MM.1S (cell line): ENCODE measurements around the gene SLC35F1.

ENCODE experiments used
- DNase-seq: peaks from one replicate; pipeline ENCODE4 v3.0.0-alpha.2; 2015
- H2AFZ ChIP-seq: fragments of 300-600 bp; sonication (generic); 2 replicates; pipeline ENCODE4 v1.6.0; 2016; ENCODE audit warnings: antibody characterized with exemption, low read length
- H3F3A ChIP-seq: fragments of 300-600 bp; sonication (generic); 2 replicates; pipeline ENCODE4 v1.6.1; 2016; ENCODE audit warnings: mild to moderate bottlenecking, antibody characterized with exemption, low read length, moderate library complexity, mixed read lengths; ENCODE audit not compliant: insufficient read depth
- H3K27ac ChIP-seq: fragments of 300-600 bp; sonication (generic); 2 replicates; pipeline ENCODE4 v1.5.1; 2016; ENCODE audit warnings: mild to moderate bottlenecking, low read length
- H3K27me3 ChIP-seq: fragments of 300-600 bp; sonication (generic); replicated peaks from 2 replicates; pipeline ENCODE4 v1.6.0; 2016; ENCODE audit warnings: low read length; ENCODE audit not compliant: insufficient read depth
- H3K36me3 ChIP-seq: fragments of 300-600 bp; sonication (generic); replicated peaks from 2 replicates; pipeline ENCODE4 v1.6.1; 2016; ENCODE audit warnings: mild to moderate bottlenecking, low read length, mixed read lengths; ENCODE audit not compliant: insufficient read depth
- H3K4me1 ChIP-seq: fragments of 300-600 bp; sonication (generic); 2 replicates; pipeline ENCODE4 v1.6.1; 2016; ENCODE audit warnings: low read length, mixed read lengths
- H3K4me2 ChIP-seq: fragments of 300-600 bp; sonication (generic); 2 replicates; pipeline ENCODE4 v1.6.0; 2016; ENCODE audit warnings: low read depth, low read length
- H3K4me3 ChIP-seq: fragments of 300-600 bp; sonication (generic); 2 replicates; pipeline ENCODE4 v1.5.1; 2016; ENCODE audit warnings: low read length, mixed read lengths
- H3K79me2 ChIP-seq: fragments of 300-600 bp; sonication (generic); 2 replicates; pipeline ENCODE4 v1.6.1; 2016; ENCODE audit warnings: mixed run types, low read length, mixed read lengths
- H3K9ac ChIP-seq: fragments of 300-600 bp; sonication (generic); 2 replicates; pipeline ENCODE4 v1.6.1; 2016; ENCODE audit warnings: low read length, mixed read lengths
- H3K9me2 ChIP-seq: fragments of 300-600 bp; sonication (generic); replicated peaks from 2 replicates; pipeline ENCODE4 v1.6.1; 2016; ENCODE audit warnings: mild to moderate bottlenecking, low read length, mixed read lengths; ENCODE audit not compliant: insufficient read depth
- H3K9me3 ChIP-seq: fragments of 300-600 bp; sonication (generic); replicated peaks from 2 replicates; pipeline ENCODE4 v1.6.1; 2016; ENCODE audit warnings: mild to moderate bottlenecking, low read length, mixed read lengths; ENCODE audit not compliant: insufficient read depth
- H4K20me1 ChIP-seq: fragments of 300-600 bp; sonication (generic); 2 replicates; pipeline ENCODE4 v1.6.1; 2016; ENCODE audit warnings: mild to moderate bottlenecking, low read length, moderate library complexity, mixed read lengths; ENCODE audit not compliant: insufficient read depth
- EZH2 ChIP-seq: fragments of 300-600 bp; sonication (generic); optimal IDR thresholded peaks from 2 replicates; pipeline ENCODE3; 2017; ENCODE audit warnings: low read depth, mild to moderate bottlenecking, antibody characterized with exemption, low read length, mixed read lengths
- EZH2phosphoT487 ChIP-seq: fragments of 300-600 bp; sonication (generic); IDR thresholded peaks from 2 replicates; pipeline ENCODE4 v1.6.1; 2018; ENCODE audit warnings: antibody characterized with exemption, low read length
- TF ChIP-seq, protein P1 (sequence below): fragments of 300-600 bp; sonication (generic); IDR thresholded peaks from 2 replicates; pipeline ENCODE4 v1.5.1; 2016; ENCODE audit warnings: antibody characterized with exemption, low read length, mixed read lengths

Gene SLC35F1

GRCh38 chr6:117955684-117956256 lies 48.7 kb downstream of the SLC35F1 start:
- Histone ChIP-seq H3K4me3 (no peak overlapping the region), H4K20me1 (no peaks in the 10 kb centered on the region), H3K9me2 (no peaks in the 10 kb centered on the region), H3K4me2 (no peak overlapping the region), H3K9ac (no peak overlapping the region), H3F3A (no peaks in the 10 kb centered on the region), H3K4me1 (peaks cover 7% of the 10 kb centered on the region; the same call in 1 of the 2 replicates), H3K27ac (no peak overlapping the region), H3K79me2 (no peaks in the 10 kb centered on the region), H3K36me3 (no peaks in the 10 kb centered on the region), H2AFZ (no peak overlapping the region), H3K9me3 (no peaks in the 10 kb centered on the region), H3K27me3 (no peaks in the 10 kb centered on the region)
- TF ChIP-seq EZH2 (no peak), EZH2phosphoT487 (no peak)
- TF ChIP-seq, protein P1, sequence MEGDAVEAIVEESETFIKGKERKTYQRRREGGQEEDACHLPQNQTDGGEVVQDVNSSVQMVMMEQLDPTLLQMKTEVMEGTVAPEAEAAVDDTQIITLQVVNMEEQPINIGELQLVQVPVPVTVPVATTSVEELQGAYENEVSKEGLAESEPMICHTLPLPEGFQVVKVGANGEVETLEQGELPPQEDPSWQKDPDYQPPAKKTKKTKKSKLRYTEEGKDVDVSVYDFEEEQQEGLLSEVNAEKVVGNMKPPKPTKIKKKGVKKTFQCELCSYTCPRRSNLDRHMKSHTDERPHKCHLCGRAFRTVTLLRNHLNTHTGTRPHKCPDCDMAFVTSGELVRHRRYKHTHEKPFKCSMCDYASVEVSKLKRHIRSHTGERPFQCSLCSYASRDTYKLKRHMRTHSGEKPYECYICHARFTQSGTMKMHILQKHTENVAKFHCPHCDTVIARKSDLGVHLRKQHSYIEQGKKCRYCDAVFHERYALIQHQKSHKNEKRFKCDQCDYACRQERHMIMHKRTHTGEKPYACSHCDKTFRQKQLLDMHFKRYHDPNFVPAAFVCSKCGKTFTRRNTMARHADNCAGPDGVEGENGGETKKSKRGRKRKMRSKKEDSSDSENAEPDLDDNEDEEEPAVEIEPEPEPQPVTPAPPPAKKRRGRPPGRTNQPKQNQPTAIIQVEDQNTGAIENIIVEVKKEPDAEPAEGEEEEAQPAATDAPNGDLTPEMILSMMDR = no peak
- no peak for DNase-seq

GRCh38 chr6:117956386-117956785 lies 49.3 kb downstream of the SLC35F1 start:
- no peak for DNase-seq
- Histone ChIP-seq H3K4me1 (peaks cover 7% of the 10 kb centered on the region; the same call in 1 of the 2 replicates), H3K27ac (no peak overlapping the region), H3F3A (no peaks in the 10 kb centered on the region), H3K9ac (no peak overlapping the region), H2AFZ (no peak overlapping the region), H4K20me1 (no peaks in the 10 kb centered on the region), H3K36me3 (no peaks in the 10 kb centered on the region), H3K27me3 (no peaks in the 10 kb centered on the region), H3K4me3 (no peak overlapping the region), H3K79me2 (no peaks in the 10 kb centered on the region), H3K9me3 (no peaks in the 10 kb centered on the region), H3K4me2 (no peak overlapping the region), H3K9me2 (no peaks in the 10 kb centered on the region)
- TF ChIP-seq, protein P1 = no peak
- no peak for TF ChIP-seq EZH2phosphoT487
- TF ChIP-seq EZH2 = no peak

DNA sequence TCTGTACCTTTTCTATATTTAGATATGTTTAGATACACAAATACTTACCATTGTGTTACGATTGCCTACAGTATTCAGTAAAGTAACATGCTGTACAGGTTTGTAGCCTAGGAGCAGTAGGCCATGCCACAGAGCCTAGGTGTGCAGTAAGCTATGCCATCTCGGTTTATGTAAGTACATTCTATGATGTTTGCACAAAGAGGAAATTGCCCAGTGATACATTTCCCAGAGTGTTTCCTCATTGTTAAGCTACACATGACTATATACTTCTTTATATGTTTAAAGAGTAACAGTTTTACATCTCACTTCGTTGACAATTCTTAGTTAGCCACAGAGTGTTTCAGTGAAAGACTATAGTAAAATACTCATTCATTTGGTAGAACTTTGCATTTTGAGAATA lies 51.5 kb downstream of the SLC35F1 start:
- H3F3A ChIP-seq = no peaks in the 10 kb centered on the region
- no peak for DNase-seq
- H3K9me3 ChIP-seq = no peaks in the 10 kb centered on the region
- no peaks in the 10 kb centered on the region for H3K79me2 ChIP-seq
- no peaks in the 10 kb centered on the region for H4K20me1 ChIP-seq
- H3K36me3 ChIP-seq = no peaks in the 10 kb centered on the region
- no peak overlapping the region for H3K4me3 ChIP-seq
- H3K9ac ChIP-seq = no peak overlapping the region
- TF ChIP-seq EZH2 (no peak), EZH2phosphoT487 (no peak)
- TF ChIP-seq, protein P1 = no peak
- no peak overlapping the region for H3K27ac ChIP-seq
- no peaks in the 10 kb centered on the region for H3K9me2 ChIP-seq
- peaks cover 7% of the 10 kb centered on the region; the same call in 1 of the 2 replicates for H3K4me1 ChIP-seq
- no peak overlapping the region for H2AFZ ChIP-seq
- no peak overlapping the region for H3K4me2 ChIP-seq
- H3K27me3 ChIP-seq = no peaks in the 10 kb centered on the region
